ENCODE results near the gene RASSF5.

- TF ChIP-seq EZH2 (IDR thresholded peaks at IDR 0.05), result no peak
- no peak for TF ChIP-seq POLR2AphosphoS5 (IDR thresholded peaks at IDR 0.05; ENCODE audit: borderline replicate concordance, low read depth, low read length)
Measured at GRCh38 chr1:206521127-206521526, 13.8 kb downstream of the RASSF5 start.

All from SK-N-MC (cell line).